ENCODE data around the gene MARCKSL1. TPM values are rescaled to one million over a fixed set of nuclear protein-coding genes. Genes with fewer than 3 reads are reported as not detected.

MARCKSL1 gene
- total and polyA plus RNA-seq, 2 experiments from 2014 or later: 16.6 to 22.1 TPM

GRCh38 chr1:32333251-32333963 is 2.6 kb downstream of the MARCKSL1 start:
- Histone ChIP-seq H2AFZ (no peak overlapping the region), H3K9me3 (ENCODE audit: low read depth) (no peaks in the 10 kb centered on the region), H3F3A (ENCODE audit: insufficient read depth) (peaks cover 10% of the 10 kb centered on the region; the same call in 1 of the 2 replicates), H3K9me2 (ENCODE audit: insufficient read depth) (no peaks in the 10 kb centered on the region), H3K4me2 (ENCODE audit: unreplicated experiment) (no peak overlapping the region), H3K27ac (no peak overlapping the region), H3K27me3 (replicated peaks; ENCODE audit: insufficient read depth) (no peaks in the 10 kb centered on the region), H3K4me1 (ENCODE audit: insufficient read depth) (peaks cover 10% of the 10 kb centered on the region; the same call in 1 of the 2 replicates), H3K9ac (no peak overlapping the region), H3K4me3 (no peak overlapping the region), H3K36me3 (ENCODE audit: low read depth) (no peaks in the 10 kb centered on the region), H3K79me2 (ENCODE audit: insufficient read depth) (no peaks in the 10 kb centered on the region), H4K20me1 (ENCODE audit: insufficient read depth) (no peaks in the 10 kb centered on the region)
- 77 to 84% methylated on average over 3 of the region's 3 CpGs for WGBS, 2 experiments (ENCODE audit: low coverage in 1 of 2, low lambda C conversion rate in 2 of 2, missing lambda C conversion rate in 2 of 2)
- TF ChIP-seq EZH2phosphoT487 (IDR thresholded peaks at IDR 0.05; ENCODE audit: insufficient read depth, low read depth): no peak
- DNase-seq: no peak
- in situ Hi-C loops (cut with MboI): no loop called here

- Histone ChIP-seq H3K27me3 (replicated peaks; ENCODE audit: insufficient read depth) (no peaks in the 10 kb centered on the region), H3K4me3 (no peak overlapping the region), H3K4me1 (ENCODE audit: insufficient read depth) (peaks cover 10% of the 10 kb centered on the region; the same call in 1 of the 2 replicates), H3K9me2 (ENCODE audit: insufficient read depth) (no peaks in the 10 kb centered on the region), H3F3A (ENCODE audit: insufficient read depth) (peaks cover 10% of the 10 kb centered on the region; the same call in 1 of the 2 replicates), H3K9me3 (ENCODE audit: low read depth) (no peaks in the 10 kb centered on the region), H4K20me1 (ENCODE audit: insufficient read depth) (no peaks in the 10 kb centered on the region), H3K36me3 (ENCODE audit: low read depth) (no peaks in the 10 kb centered on the region; the same call in 1 of the 2 replicates), H3K27ac (no peak overlapping the region), H3K4me2 (ENCODE audit: unreplicated experiment) (no peak overlapping the region), H2AFZ (no peak overlapping the region), H3K9ac (no peak overlapping the region), H3K79me2 (ENCODE audit: insufficient read depth) (no peaks in the 10 kb centered on the region)
- TF ChIP-seq EZH2phosphoT487 (IDR thresholded peaks at IDR 0.05; ENCODE audit: insufficient read depth, low read depth) (no peak), EZH2 (IDR thresholded peaks at IDR 0.05; ENCODE audit: insufficient read depth, poor library complexity, severe bottlenecking) (no peak)
- in situ Hi-C loops (cut with MboI): no loop called here
- no peak for DNase-seq
- WGBS, 2 experiments (ENCODE audit: low coverage in 1 of 2, low lambda C conversion rate in 2 of 2, missing lambda C conversion rate in 2 of 2): 94 to 98% methylated on average over 3 of the region's 3 CpGs
Measured at GRCh38 chr1:32332290-32333079, 3.5 kb downstream of the MARCKSL1 start.

DNA sequence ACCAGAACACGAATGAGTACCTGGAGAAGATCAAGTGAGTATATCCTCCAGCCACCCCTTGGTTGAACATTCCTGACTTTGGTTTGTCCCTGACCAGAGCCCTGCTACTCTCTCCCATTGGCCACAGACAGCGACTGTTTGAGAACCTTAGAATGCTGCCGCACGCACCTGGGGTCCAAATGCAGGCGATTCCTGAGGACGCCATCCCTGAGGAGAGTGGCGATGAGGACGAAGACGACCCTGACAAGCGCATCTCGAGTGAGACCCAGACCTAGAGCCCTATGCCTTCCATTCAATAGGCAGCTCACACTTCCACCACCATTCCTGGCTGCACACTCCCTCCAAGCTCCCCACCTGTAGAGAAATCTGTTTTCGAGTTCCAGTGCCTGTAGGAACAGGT is 4.5 kb downstream of the MARCKSL1 start:
- Histone ChIP-seq H2AFZ (no peak overlapping the region), H3K79me2 (ENCODE audit: insufficient read depth) (no peaks in the 10 kb centered on the region), H3K36me3 (ENCODE audit: low read depth) (no peaks in the 10 kb centered on the region; the same call in 1 of the 2 replicates), H3K9me3 (ENCODE audit: low read depth) (no peaks in the 10 kb centered on the region), H3K27me3 (replicated peaks; ENCODE audit: insufficient read depth) (no peaks in the 10 kb centered on the region), H3K9me2 (ENCODE audit: insufficient read depth) (no peaks in the 10 kb centered on the region), H3K4me1 (ENCODE audit: insufficient read depth) (0 out of 2 replicates have a peak, but pooled peaks cover 1% of the 10 kb centered on the region), H3K27ac (no peak overlapping the region), H3K9ac (no peak overlapping the region), H3F3A (ENCODE audit: insufficient read depth) (peaks cover 10% of the 10 kb centered on the region; the same call in 1 of the 2 replicates), H4K20me1 (ENCODE audit: insufficient read depth) (no peaks in the 10 kb centered on the region), H3K4me3 (no peak overlapping the region), H3K4me2 (ENCODE audit: unreplicated experiment) (no peak overlapping the region)
- in situ Hi-C loops (cut with MboI): no loop called here
- DNase-seq: no peak
- TF ChIP-seq EZH2 (IDR thresholded peaks at IDR 0.05; ENCODE audit: insufficient read depth, poor library complexity, severe bottlenecking): no peak
- no peak for TF ChIP-seq EZH2phosphoT487 (IDR thresholded peaks at IDR 0.05; ENCODE audit: insufficient read depth, low read depth)
- WGBS, 2 experiments (ENCODE audit: low coverage in 1 of 2, low lambda C conversion rate in 2 of 2, missing lambda C conversion rate in 2 of 2): 91 to 92% methylated on average over 12 of the region's 12 CpGs

DNA sequence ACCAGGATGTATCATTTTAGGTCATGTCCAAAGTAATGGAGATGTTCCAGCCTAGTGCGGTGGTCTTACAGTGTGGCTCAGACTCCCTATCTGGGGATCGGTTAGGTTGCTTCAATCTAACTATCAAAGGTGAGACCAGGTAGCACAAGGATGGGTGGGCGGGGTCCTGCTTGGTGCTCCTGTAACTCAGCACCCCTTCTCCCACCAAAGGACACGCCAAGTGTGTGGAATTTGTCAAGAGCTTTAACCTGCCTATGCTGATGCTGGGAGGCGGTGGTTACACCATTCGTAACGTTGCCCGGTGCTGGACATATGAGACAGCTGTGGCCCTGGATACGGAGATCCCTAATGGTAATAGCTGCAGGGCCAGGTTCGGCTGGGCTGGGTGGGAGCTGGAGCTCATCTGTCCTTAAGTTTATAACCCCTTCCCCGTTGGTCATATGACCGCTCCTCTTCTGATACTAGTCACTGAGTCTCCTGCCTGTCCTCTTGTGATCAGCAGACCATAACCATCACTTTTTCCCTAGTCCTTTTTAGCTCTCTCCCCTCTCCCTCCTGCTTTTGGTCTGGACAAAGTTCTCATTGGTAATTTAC is 5.4 kb downstream of the MARCKSL1 start:
- no peak for DNase-seq
- Histone ChIP-seq H3K27ac (no peak overlapping the region), H3K9ac (no peak overlapping the region), H3K79me2 (ENCODE audit: insufficient read depth) (no peaks in the 10 kb centered on the region), H3F3A (ENCODE audit: insufficient read depth) (peaks cover 10% of the 10 kb centered on the region; the same call in 1 of the 2 replicates), H3K4me1 (ENCODE audit: insufficient read depth) (no peaks in the 10 kb centered on the region), H2AFZ (no peak overlapping the region), H3K9me2 (ENCODE audit: insufficient read depth) (no peaks in the 10 kb centered on the region), H3K4me3 (no peak overlapping the region), H3K36me3 (ENCODE audit: low read depth) (no peaks in the 10 kb centered on the region; the same call in 1 of the 2 replicates), H3K9me3 (ENCODE audit: low read depth) (no peaks in the 10 kb centered on the region), H3K4me2 (ENCODE audit: unreplicated experiment) (no peak overlapping the region), H3K27me3 (replicated peaks; ENCODE audit: insufficient read depth) (no peaks in the 10 kb centered on the region), H4K20me1 (ENCODE audit: insufficient read depth) (no peaks in the 10 kb centered on the region)
- in situ Hi-C loops (cut with MboI): no loop called here
- no peak for TF ChIP-seq EZH2 (IDR thresholded peaks at IDR 0.05; ENCODE audit: insufficient read depth, poor library complexity, severe bottlenecking)
- TF ChIP-seq EZH2phosphoT487 (IDR thresholded peaks at IDR 0.05; ENCODE audit: insufficient read depth, low read depth): no peak
- WGBS, 2 experiments (ENCODE audit: low coverage in 1 of 2, low lambda C conversion rate in 2 of 2, missing lambda C conversion rate in 2 of 2): 93 to 94% methylated on average over 12 of the region's 12 CpGs

Data from GM23248 (cell line).